OCI-LY3 (cell line): Measurements from ENCODE around the gene KICS2.

Experiments
- EZH2phosphoT487 ChIP-seq: fragments of 200-600 bp; shearing (Covaris generic); IDR thresholded peaks from 2 replicates; pipeline ENCODE4 v1.6.1; 2018; ENCODE audit warnings: antibody characterized with exemption, mixed run types, low read depth
- TF ChIP-seq, protein P1 (sequence below): fragments of 200-600, 300-600 bp; sonication (generic); IDR thresholded peaks from 2 replicates; pipeline ENCODE4 v1.5.1; 2014; ENCODE audit warnings: antibody characterized with exemption, low read length, low read depth

DNA sequence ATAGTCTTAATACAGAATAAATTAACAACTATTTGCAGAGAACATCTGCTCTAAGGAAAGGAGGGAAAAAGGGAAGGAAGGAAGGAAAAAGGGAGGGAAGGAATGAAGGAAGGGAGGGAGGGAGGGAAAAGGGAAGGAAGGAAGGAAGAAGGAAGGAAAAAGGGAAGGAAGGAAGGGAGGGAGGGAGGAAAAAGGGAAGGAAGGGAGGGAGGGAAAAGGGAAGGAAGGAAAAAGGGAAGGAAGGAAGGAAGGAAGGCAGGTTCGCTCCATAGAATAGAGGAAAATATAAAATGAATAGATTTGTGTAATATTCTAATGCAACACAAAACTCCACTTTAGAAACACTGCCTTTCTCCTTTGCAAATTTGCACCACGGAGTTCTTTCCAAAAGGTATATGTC is 16.6 kb downstream of the KICS2 start:
- TF ChIP-seq, protein P1, sequence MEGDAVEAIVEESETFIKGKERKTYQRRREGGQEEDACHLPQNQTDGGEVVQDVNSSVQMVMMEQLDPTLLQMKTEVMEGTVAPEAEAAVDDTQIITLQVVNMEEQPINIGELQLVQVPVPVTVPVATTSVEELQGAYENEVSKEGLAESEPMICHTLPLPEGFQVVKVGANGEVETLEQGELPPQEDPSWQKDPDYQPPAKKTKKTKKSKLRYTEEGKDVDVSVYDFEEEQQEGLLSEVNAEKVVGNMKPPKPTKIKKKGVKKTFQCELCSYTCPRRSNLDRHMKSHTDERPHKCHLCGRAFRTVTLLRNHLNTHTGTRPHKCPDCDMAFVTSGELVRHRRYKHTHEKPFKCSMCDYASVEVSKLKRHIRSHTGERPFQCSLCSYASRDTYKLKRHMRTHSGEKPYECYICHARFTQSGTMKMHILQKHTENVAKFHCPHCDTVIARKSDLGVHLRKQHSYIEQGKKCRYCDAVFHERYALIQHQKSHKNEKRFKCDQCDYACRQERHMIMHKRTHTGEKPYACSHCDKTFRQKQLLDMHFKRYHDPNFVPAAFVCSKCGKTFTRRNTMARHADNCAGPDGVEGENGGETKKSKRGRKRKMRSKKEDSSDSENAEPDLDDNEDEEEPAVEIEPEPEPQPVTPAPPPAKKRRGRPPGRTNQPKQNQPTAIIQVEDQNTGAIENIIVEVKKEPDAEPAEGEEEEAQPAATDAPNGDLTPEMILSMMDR, result no peak
- no peak for TF ChIP-seq EZH2phosphoT487
